Activated CD4-positive, CD25-positive, alpha-beta regulatory T cell (primary cell): Measurements from ENCODE around the gene TNS3.

Experiments used
- DNase-seq, 4 experiments: peaks; one replicate each; lab custom pipeline; 2025; lab: John Stamatoyannopoulos, UW

The TNS3 gene

GRCh38 chr7:47385536-47386125 lies 196.3 kb downstream of the TNS3 start:
- no peak for DNase-seq

GRCh38 chr7:47384755-47385535 lies 197.0 kb downstream of the TNS3 start:
- DNase-seq, result no peak

DNA sequence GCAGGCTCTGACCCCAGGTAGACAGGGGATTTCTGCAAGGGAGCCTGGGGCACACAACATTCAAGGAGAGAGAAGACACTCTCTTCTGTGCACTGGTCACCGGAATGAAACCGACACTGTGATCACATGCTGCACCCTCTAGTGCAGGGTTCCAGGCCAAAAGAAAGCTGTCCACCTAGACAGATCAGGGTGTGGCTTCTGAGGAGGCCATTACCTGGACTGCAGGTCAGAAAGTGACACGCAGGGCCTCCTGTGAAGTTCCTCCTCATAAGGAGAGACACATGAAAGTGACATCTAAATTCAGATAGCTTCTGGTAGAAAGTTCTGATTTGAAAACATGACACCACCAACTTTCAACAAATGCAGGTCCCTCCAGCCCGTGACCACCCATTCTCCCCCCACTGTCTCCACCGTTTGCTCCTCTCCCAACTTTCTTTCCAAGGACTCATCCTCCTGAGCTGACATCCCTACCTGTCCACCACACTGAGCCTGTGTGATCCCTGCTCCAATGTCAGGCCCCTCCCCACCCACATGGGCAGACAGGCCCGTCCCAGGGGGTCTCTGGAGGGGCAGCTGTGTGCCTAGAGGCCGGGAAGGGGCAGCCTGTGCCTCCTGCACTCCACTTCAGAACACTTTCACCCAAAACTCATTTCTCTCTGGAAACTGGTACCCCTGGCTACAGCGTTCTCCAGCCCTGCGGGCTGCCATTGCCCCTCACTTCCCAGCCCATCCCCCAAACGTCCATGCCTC lies 198.0 kb downstream of the TNS3 start:
- no peak for DNase-seq

DNA sequence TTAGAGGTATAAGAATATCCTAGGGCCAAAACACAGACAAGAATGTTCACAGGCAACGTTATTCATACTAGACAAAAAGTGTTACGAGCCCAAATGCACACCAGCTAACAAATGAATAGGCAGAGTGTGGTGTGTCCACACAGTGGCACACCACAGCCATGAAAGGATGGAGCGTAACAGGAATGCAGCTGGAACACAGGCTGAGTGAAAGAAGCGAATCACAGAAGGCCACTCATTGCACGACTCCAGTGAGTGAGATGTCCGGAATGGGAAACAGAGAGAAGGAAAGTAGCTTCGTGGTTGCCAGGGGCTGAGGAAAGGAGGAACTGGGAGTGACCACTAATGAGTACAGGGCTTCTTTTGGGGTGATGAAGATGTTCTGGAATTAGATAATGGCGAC lies 198.8 kb downstream of the TNS3 start:
- no peak for DNase-seq

GRCh38 chr7:47382200-47382599 lies 199.7 kb downstream of the TNS3 start:
- DNase-seq, result no peak

GRCh38 chr7:47381134-47381495 lies 200.8 kb downstream of the TNS3 start:
- DNase-seq, result no peak

GRCh38 chr7:47380325-47381133 lies 201.4 kb downstream of the TNS3 start:
- no peak for DNase-seq

DNA sequence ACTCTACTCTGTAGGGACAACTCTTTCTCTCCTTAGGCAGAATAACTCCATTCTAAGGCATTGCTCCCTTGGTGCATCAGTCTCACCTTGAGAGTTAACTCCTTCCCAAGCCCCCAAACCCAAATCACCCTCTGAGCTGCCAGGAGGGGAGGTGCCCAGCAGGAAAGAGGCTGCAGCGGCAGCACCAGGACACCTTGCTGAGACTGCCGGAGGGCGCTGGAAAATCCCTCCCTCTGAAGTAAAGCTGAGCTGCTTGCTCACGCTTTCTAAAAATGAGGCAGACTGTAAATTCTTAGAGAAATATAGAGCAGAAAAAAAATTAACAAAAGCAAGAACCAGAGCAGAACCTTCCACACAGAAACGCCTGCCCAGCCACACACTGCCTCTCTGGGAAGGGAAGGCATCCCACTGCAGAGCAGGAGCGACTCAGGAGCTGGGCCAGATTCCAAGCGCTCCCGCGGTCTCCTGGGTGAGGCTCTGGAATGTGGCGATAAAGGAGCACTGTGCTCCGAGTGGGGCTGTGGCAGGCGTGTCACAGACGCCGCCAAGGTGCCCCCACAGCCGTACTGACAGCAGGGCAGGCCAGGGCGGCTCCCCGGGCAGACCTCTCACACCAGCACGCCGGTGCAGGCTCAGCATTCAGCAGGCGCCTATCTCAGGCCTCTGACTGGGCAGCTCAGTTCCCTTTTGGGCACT lies 202.1 kb downstream of the TNS3 start:
- DNase-seq, result no peak

GRCh38 chr7:47378728-47379395 lies 203.0 kb downstream of the TNS3 start:
- DNase-seq, result no peak

DNA sequence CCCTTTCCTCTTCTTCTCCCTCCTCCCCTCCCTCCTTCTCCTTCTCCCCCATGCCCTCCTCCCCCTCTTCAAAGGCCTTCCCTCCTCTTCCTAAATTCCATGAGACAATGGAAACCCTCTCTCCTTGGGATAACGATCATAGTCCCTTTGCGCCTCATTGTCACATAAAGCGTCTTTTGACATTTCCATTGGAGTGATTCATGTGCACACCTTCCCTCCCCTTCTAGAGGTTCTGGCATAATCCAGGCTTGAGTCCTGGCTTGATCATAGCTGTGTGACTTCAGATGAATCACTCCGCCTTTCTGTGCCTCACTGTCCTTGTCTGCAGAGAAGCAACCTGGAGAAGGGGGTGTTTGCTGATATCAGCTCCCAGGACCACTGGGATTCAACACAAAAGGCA lies 204.2 kb downstream of the TNS3 start:
- DNase-seq, result no peak

DNA sequence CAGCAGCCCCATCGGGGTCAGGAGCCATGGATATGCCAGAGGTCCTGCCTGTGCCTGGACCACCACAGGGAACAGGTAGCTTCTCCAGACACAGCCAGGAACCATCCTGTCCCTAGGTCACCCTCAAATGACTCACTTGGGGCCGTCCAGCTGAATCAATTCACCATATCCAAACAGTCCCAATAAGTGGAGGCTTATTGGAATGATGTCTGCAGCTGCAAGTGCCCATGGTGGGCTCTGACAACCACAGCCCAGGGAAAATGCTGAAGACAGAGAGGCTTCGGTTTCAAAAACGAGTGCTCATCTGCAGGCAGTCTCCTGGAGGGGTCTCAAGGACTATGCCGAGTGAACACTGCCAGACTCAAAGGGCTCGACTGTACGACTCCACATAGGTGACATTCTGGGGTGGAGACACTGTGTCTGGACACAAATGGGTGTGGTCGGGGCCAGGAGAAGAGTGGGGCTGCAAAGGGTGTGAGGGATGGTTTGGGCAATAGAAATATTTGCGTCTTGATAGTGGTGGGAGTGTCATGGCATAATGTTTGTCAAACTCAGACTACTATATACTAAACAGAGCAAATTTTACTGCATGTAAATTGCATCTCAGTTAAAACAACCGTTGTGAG lies 204.8 kb downstream of the TNS3 start:
- DNase-seq, result no peak

DNA sequence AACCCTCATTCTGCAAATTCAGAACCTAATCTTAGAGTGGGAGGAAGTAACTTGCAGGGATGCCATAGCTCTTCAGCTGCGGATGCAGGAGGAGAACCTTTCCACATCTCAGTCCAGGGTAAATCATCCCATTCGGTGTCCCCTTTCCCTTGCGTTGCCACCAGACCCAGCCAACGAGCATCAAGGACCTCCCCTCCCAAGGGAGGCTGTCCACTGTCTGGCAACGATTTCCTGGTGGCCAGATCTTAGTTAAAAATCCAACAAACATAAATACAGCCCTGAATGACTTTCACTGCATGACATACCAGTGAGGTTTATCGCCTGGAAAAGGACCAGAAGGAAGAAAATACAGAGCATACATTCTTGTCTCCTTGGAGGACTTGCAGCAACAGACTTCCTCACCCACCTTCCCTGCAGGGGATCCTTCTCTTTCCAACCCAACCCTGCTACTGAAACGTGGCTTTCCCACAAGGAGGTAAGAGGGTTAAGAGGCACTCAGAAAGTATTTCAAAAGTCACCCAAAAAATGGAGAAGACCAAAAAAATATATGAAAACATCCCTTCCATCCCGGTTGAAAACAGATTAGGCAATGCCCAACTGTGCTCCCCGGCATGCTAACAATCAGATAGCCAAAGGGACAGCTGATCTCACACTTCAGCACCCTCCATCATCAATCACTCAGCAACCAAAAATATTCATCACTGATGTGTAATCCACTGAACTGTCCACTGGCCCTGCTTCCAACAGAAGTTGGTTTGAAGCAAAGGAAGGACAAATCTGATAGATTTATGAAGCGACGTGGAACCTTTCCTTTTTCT lies 206.6 kb downstream of the TNS3 start:
- DNase-seq, result no peak

DNA sequence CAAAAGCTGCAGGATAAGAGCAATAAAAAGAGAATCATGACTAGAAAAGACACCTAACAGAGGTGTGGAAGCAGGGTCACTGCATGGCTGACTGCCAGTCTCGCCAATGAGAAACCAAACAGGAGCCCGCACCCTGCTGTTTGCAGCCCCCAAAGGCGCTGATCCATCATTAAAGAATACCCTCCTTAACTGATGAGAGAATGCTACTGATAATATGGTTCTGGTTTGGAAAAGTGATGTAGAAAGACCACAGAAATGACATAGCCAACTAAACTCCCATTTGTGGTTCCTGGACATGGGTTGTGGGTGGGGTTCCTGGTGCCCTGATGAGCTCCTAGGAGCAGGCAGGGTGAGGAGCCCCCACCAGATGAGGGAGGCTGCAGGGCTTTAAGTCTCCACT lies 207.4 kb downstream of the TNS3 start:
- no peak for DNase-seq

GRCh38 chr7:47373871-47374451 lies 207.9 kb downstream of the TNS3 start:
- DNase-seq, result no peak

GRCh38 chr7:47371733-47372368 lies 210.1 kb downstream of the TNS3 start:
- DNase-seq, result no peak

GRCh38 chr7:47371317-47371716 lies 210.6 kb downstream of the TNS3 start:
- DNase-seq, result no peak

DNA sequence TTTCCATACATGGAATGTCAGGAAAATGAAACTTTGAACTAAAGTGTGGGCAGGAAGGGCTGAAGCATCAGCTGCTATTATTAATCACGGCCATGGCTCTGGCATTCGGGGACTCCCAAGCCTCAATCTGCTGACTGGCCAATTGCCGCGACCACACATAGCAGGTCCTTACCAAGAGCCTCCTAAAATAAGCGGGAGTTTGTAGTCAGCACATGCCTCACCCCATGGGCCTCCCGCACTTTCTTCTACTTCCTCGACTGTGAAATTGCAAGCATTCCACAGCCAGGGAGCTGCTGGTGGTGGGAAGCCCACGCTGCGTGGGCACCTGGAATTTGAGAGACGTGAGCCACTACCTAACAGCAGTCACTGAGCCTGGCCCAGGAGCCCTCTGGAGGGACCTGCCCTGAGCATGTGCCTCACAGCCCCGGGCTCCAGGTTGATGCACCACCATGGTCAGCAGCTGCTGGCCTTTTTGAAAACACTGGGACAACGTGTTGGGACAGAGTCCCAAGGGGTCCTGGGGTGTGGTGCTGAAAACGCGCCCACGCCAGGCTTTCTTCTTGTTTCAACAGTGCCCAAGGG lies 211.4 kb downstream of the TNS3 start:
- no peak for DNase-seq

- no peak for DNase-seq
These were observed 212.2 kb downstream of the TNS3 start for GRCh38 chr7:47369736-47370135.
